ENCODE measurements around the gene SHC3. TPM values are rescaled to one million over a fixed set of nuclear protein-coding genes. Genes with fewer than 3 reads are reported as not detected.

The SHC3 gene
- total and polyA plus RNA-seq, 2 of the 4 experiments (the other 2 are of a cell fraction), result 4.5 to 13.3 TPM

DNA sequence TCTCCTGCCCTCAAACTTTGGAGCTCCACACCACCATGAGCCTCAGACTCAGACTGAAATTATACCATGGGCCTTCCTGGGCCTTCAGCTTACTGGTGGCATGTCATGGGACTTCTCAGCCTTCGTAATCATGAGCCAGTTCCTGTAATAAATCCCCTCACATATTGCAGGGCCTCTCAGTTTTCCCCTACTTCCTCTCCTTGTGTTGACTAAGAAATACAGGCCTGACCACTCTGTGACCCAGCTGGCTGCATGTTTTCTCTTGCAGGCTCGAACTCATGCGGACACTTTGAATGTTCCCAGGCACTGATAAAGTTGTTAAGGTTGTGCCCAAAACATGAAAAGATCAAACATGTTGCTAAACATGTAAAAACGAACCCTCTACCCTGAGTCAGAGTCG lies 26.2 kb upstream of the SHC3 start:
- H3K9ac ChIP-seq (ENCODE audit: low read depth, low read length), result no peak overlapping the region
- TF ChIP-seq, protein P1, sequence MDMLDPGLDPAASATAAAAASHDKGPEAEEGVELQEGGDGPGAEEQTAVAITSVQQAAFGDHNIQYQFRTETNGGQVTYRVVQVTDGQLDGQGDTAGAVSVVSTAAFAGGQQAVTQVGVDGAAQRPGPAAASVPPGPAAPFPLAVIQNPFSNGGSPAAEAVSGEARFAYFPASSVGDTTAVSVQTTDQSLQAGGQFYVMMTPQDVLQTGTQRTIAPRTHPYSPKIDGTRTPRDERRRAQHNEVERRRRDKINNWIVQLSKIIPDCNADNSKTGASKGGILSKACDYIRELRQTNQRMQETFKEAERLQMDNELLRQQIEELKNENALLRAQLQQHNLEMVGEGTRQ (IDR thresholded peaks at IDR 0.05; ENCODE audit: low read depth, low read length), result no peak
- no peak for TF ChIP-seq CHD1 (IDR thresholded peaks at IDR 0.05; ENCODE audit: low read depth, low read length)
- TF ChIP-seq RAD21 (IDR thresholded peaks at IDR 0.05; ENCODE audit: low read length), result no peak
- TF ChIP-seq MAFK (IDR thresholded peaks at IDR 0.05; ENCODE audit: low read depth, low read length), result no peak
- no peak for TF ChIP-seq BHLHE40 (IDR thresholded peaks at IDR 0.05; ENCODE audit: low read depth, low read length)
- DNase-seq, result no peak
- no peak overlapping the region for H3K27ac ChIP-seq (ENCODE audit: insufficient read depth, low read length)
- dilution Hi-C loops (cut with HindIII; ENCODE audit: low sequenced_read_pairs, unreplicated experiment), result no loop called here
- no peaks in the 10 kb centered on the region for H3K36me3 ChIP-seq (ENCODE audit: control insufficient read depth, insufficient read depth, low read length)
- no peaks in the 10 kb centered on the region for H3K9me1 ChIP-seq (ENCODE audit: insufficient read depth, low read length)
- H4K91ac ChIP-seq (ENCODE audit: insufficient read depth, low read depth, low read length), result no peak overlapping the region
- ATAC-seq (ENCODE audit: low read depth), result no peak
- intact Hi-C loops (cut with micrococcal nuclease), result no loop called here
- CTCF ChIA-PET, result no interaction called here
- POLR2A ChIA-PET (ENCODE audit: unreplicated experiment), result no interaction called here
- H4K20me1 ChIP-seq (ENCODE audit: insufficient read depth, low read length), result no peaks in the 10 kb centered on the region
- no peak overlapping the region for H2BK20ac ChIP-seq (ENCODE audit: low read depth, low read length)
- no peak overlapping the region for H2BK15ac ChIP-seq (ENCODE audit: low read depth, low read length)
- no peak overlapping the region for H3K18ac ChIP-seq (ENCODE audit: low read depth, low read length)
- no peaks in the 10 kb centered on the region for H3K9me3 ChIP-seq (ENCODE audit: control insufficient read depth, insufficient read depth, low read length)
- in situ Hi-C loops (cut with MboI; ENCODE audit: low sequenced_read_pairs), result no loop called here
- no peak overlapping the region for H3K4me3 ChIP-seq (ENCODE audit: insufficient read depth, low read depth, low read length)
- H2BK120ac ChIP-seq (ENCODE audit: low read depth, low read length), result no peak overlapping the region
- BruUV-seq (replicated peaks), result no TSS peak
- peaks cover 9% of the 10 kb centered on the region; the same call in 1 of the 2 replicates for H3K27me3 ChIP-seq (ENCODE audit: control insufficient read depth, insufficient read depth, low read length)
- H2AK5ac ChIP-seq (ENCODE audit: low read depth, low read length), result no peak overlapping the region
- H3K14ac ChIP-seq (replicated peaks; ENCODE audit: low read depth, low read length), result no peak overlapping the region
- WGBS, 2 experiments (ENCODE audit: extremely low coverage in 2 of 2, insufficient read length in 1 of 2), result 36% methylated on average over 4 of the region's 5 CpGs; no CpG with 5 or more reads in 1 of the 2 experiments
- H4K5ac ChIP-seq (ENCODE audit: low read depth, low read length), result no peak overlapping the region
- no peak overlapping the region for H2BK5ac ChIP-seq (ENCODE audit: low read depth, low read length, poor library complexity, severe bottlenecking)
- H2AFZ ChIP-seq (replicated peaks; ENCODE audit: low read length, poor library complexity), result no peak overlapping the region
- H3K4me2 ChIP-seq (ENCODE audit: low read depth, low read length), result no peak overlapping the region
- H3K4ac ChIP-seq (ENCODE audit: low read depth, low read length), result no peak overlapping the region
- no peak overlapping the region for H3K23ac ChIP-seq (ENCODE audit: low read depth, low read length)
- no peak overlapping the region for H3K56ac ChIP-seq (ENCODE audit: extremely low read depth, insufficient read depth, low read length)
- no peaks in the 10 kb centered on the region for H3K4me1 ChIP-seq (ENCODE audit: control insufficient read depth, insufficient read depth, low read length)
- no peak overlapping the region for H2AK9ac ChIP-seq (replicated peaks; ENCODE audit: low read depth, low read length, poor library complexity)
- H4K8ac ChIP-seq (ENCODE audit: low read depth in 2 of 2, low read length in 2 of 2), result no peak overlapping the region
- H3K79me1 ChIP-seq (ENCODE audit: low read depth in 1 of 2, low read length in 2 of 2), result no peaks in the 10 kb centered on the region
